ENCODE data around the gene EPGN. TPM values are rescaled to one million over a fixed set of nuclear protein-coding genes. Genes with fewer than 3 reads are reported as not detected.

EPGN gene
- total and polyA plus RNA-seq, 2 donors (not counting 3 experiments of a cell fraction or from before 2014, with no cell fraction given) = 1.2 TPM; not detected in 1

- dilution Hi-C loops (cut with MboI; ENCODE audit: extremely low pct_ligation_motif_present, low sequenced_read_pairs) = no loop called here
- Histone ChIP-seq H3K9me1 (replicated peaks; ENCODE audit: control insufficient read depth, extremely low read depth, insufficient read depth, low read length) (no peaks in the 10 kb centered on the region), H3K4me3 (replicated peaks in 1 of 3; ENCODE audit: insufficient read depth in 1 of 3, low read depth in 1 of 3, low read length in 3 of 3) (no peak overlapping the region), H3K79me2 (ENCODE audit: control insufficient read depth, insufficient read depth, low read length) (no peaks in the 10 kb centered on the region), H4K20me1 (replicated peaks; ENCODE audit: control insufficient read depth, extremely low read depth, insufficient read depth, low read length) (no peaks in the 10 kb centered on the region), H3K4me2 (ENCODE audit: insufficient read depth, low read length) (no peak overlapping the region), H3K27ac (ENCODE audit: insufficient read depth, low read depth, low read length) (no peak overlapping the region), H3K4me1 (ENCODE audit: control insufficient read depth, extremely low read depth, insufficient read depth, low read length) (no peaks in the 10 kb centered on the region), H3K27me3 (ENCODE audit: control insufficient read depth in 2 of 2, insufficient read depth in 2 of 2, low read length in 2 of 2) (no peaks in the 10 kb centered on the region), H2AFZ (ENCODE audit: low read depth, low read length) (no peak overlapping the region), H3K36me3 (ENCODE audit: control insufficient read depth in 2 of 2, extremely low read depth in 1 of 2, insufficient read depth in 2 of 2, low read length in 2 of 2) (no peaks in the 10 kb centered on the region), H3K9me3 (replicated peaks; ENCODE audit: control insufficient read depth, insufficient read depth, low read length) (no peaks in the 10 kb centered on the region), H3K9ac (replicated peaks; ENCODE audit: extremely low read depth, insufficient read depth, low read length) (no peak overlapping the region)
- no peak for FAIRE-seq
- ChIA-PET CTCF (interaction anchor here (1.1 to 11.3 kb wide), 7 partner anchors 13 to 557 kb away, joined by 3 to 378 read pairs (median 37); no protein-coding TSS in a partner anchor), POLR2A (no interaction called here)
- intact Hi-C loops (cut with micrococcal nuclease) = no loop called here
- no peak for DNase-seq (ENCODE audit: low read depth, low spot score)
- no TSS peak for BruUV-seq (replicated peaks)
- no peak for TF ChIP-seq GATA2 (IDR thresholded peaks at IDR 0.05; ENCODE audit: insufficient read depth, insufficient read length, low read depth, low read length)
- no peak for TF ChIP-seq JUN (IDR thresholded peaks at IDR 0.05; ENCODE audit: borderline replicate concordance, insufficient read depth, insufficient read length, low read depth)
- TF ChIP-seq FOS (IDR thresholded peaks at IDR 0.05; ENCODE audit: borderline replicate concordance, insufficient read depth, low read length) = no peak
- no peak for TF ChIP-seq MYC (IDR thresholded peaks at IDR 0.05; ENCODE audit: low read depth, low read length)
- TF ChIP-seq POLR2AphosphoS5 (IDR thresholded peaks at IDR 0.05; ENCODE audit: insufficient read depth, low read depth, low read length) = no peak
- TF ChIP-seq MAX (IDR thresholded peaks at IDR 0.05; ENCODE audit: insufficient read depth, insufficient read length) = no peak
- TF ChIP-seq POLR2A (IDR thresholded peaks at IDR 0.05; ENCODE audit: low read depth, low read length) = no peak
- no peak for TF ChIP-seq CTCF (IDR thresholded peaks at IDR 0.05; ENCODE audit: extremely low read depth in 1 of 2, insufficient read depth in 1 of 2, low read depth in 1 of 2, low read length in 2 of 2)
These were observed 9.5 kb downstream of the EPGN start for GRCh38 chr4:74317616-74318246.
